Measurements from ENCODE around the gene GGA3.

Gene GGA3

DNA sequence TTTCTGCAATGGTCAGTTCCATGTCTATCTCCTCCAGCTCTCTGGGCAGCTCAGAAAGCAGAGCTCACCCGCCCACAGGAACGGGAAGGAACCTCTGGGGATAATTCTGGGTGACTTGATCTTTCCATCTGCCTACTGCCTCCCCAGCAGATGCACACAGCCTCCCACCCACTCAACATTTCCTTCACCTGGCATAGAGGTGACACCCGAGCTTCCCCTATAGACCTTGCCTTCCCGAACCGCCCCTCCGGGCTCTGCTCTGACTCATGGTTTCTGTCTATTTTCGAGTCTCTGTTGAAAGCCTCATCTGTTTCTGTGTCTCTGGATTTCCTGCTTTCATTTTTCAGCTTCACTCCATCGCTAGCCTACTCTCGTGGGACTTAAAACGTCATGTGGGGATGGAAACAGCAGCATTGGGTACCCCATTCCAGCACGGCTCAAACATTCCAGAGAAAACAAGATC is 11.4 kb downstream of the GGA3 start:
- DNase-seq (ENCODE audit: extremely low spot score) = peak; percentile 82
- CTCF ChIA-PET = interaction anchor here (0.7 to 5.2 kb wide), 11 partner anchors 8 to 288 kb away, joined by 3 to 32 read pairs (median 3); partner anchors contain the start of genes GGA3, MIF4GD, MRPS7 and SLC25A19
- POLR2A ChIA-PET = interaction anchor here (0.6 to 3.0 kb wide), 4 partner anchors 11 to 151 kb away, joined by 4 to 27 read pairs (median 6); partner anchors contain the start of genes GGA3, MIF4GD, MRPS7 and SLC25A19

DNA sequence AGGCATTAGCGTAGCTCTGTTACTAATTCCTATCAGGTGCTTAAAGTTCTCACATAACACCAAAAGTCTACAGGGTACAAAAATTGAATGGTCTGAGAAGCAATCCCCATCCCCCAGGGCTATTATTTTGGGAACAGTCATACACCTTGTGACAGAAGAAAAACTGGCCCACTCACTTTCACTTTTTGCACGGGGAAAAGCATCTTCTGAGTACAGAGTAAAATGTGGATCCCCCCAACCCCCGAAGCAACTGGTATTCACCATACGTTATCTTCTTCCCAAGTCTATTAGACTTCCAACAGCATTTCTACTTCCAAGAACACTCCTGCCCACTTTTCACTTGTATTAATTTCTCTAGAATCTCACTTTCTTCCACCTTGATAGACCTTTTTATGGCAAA is 11.8 kb downstream of the GGA3 start:
- ChIA-PET POLR2A (interaction anchor here (0.6 to 3.0 kb wide), 5 partner anchors 12 to 160 kb away, joined by 3 to 27 read pairs (median 5); partner anchors contain the start of genes GGA3, MIF4GD, MRPS7 and SLC25A19), CTCF (interaction anchor here (0.8 to 5.2 kb wide), 11 partner anchors 9 to 288 kb away, joined by 3 to 32 read pairs (median 5); partner anchors contain the start of genes GGA3, MIF4GD, MRPS7 and SLC25A19)
- TF ChIP-seq, protein P1, sequence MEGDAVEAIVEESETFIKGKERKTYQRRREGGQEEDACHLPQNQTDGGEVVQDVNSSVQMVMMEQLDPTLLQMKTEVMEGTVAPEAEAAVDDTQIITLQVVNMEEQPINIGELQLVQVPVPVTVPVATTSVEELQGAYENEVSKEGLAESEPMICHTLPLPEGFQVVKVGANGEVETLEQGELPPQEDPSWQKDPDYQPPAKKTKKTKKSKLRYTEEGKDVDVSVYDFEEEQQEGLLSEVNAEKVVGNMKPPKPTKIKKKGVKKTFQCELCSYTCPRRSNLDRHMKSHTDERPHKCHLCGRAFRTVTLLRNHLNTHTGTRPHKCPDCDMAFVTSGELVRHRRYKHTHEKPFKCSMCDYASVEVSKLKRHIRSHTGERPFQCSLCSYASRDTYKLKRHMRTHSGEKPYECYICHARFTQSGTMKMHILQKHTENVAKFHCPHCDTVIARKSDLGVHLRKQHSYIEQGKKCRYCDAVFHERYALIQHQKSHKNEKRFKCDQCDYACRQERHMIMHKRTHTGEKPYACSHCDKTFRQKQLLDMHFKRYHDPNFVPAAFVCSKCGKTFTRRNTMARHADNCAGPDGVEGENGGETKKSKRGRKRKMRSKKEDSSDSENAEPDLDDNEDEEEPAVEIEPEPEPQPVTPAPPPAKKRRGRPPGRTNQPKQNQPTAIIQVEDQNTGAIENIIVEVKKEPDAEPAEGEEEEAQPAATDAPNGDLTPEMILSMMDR (IDR thresholded peaks at IDR 0.05; ENCODE audit: control extremely low read depth, extremely low read depth, low read depth, missing control alignments) = no peak
- no peak for DNase-seq (ENCODE audit: extremely low spot score)

More for the DNA sequence above, 11.4 kb downstream of the GGA3 start:
- TF ChIP-seq, protein P1 (IDR thresholded peaks at IDR 0.05; ENCODE audit: control extremely low read depth, extremely low read depth, low read depth, missing control alignments) = no peak

DNA sequence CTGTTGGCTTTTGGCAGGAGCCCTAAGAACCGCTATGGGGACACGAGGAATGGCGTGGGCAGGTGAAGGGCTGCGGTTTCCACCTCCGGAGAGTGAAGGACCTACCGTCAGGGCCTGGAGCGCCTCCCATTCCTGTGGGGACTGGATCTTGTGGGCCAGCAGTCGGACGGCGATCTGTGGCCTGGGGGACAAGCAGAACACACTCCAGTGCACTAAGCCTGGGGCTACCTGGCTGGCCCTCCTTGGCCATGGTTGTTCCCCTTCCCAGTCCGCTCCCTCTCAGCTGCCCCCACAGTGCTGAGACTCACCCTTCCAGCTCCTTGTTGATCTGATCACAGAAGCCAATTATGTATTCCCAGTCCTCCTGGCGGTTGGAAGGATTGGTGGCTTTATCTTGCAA is 15.0 kb downstream of the GGA3 start:
- TF ChIP-seq, protein P1 (IDR thresholded peaks at IDR 0.05; ENCODE audit: control extremely low read depth, extremely low read depth, low read depth, missing control alignments) = no peak
- CTCF ChIA-PET = interaction anchor here (1.0 to 1.3 kb wide), 3 partner anchors 16 to 132 kb away, joined by 3 read pairs; no protein-coding TSS in a partner anchor
- POLR2A ChIA-PET = interaction anchor here (0.5 to 0.7 kb wide), 3 partner anchors 16 to 181 kb away, joined by 3 to 4 read pairs (median 4); no protein-coding TSS in a partner anchor
- DNase-seq (ENCODE audit: extremely low spot score) = no peak

DNA sequence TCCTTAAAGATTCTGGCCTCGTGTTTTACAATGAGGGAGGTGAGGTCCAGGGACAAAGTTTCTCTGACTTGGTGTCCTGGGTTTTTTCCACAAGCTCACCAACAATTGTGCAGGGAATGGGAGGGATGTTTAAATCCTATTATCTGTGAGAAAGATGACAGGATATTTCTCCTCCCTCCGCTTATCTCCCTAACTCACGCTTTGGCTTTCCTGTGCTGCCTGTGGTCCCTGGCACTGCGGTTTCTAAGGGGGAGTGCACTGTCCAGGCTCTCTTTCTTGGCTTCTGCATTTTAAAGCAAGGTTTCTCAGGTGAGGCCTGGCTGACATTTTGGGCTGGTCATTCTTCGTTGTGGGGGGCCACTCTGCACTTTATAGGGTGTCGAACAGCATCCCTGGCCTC is 16.4 kb downstream of the GGA3 start:
- POLR2A ChIA-PET = interaction anchor here (1.3 kb wide), 1 partner anchor 16 kb away, joined by 4 read pairs; no protein-coding TSS in a partner anchor
- CTCF ChIA-PET = interaction anchor here (0.8 to 1.7 kb wide), 4 partner anchors 15 to 26 kb away, joined by 3 to 10 read pairs (median 4); partner anchors contain the start of gene MIF4GD

DNA sequence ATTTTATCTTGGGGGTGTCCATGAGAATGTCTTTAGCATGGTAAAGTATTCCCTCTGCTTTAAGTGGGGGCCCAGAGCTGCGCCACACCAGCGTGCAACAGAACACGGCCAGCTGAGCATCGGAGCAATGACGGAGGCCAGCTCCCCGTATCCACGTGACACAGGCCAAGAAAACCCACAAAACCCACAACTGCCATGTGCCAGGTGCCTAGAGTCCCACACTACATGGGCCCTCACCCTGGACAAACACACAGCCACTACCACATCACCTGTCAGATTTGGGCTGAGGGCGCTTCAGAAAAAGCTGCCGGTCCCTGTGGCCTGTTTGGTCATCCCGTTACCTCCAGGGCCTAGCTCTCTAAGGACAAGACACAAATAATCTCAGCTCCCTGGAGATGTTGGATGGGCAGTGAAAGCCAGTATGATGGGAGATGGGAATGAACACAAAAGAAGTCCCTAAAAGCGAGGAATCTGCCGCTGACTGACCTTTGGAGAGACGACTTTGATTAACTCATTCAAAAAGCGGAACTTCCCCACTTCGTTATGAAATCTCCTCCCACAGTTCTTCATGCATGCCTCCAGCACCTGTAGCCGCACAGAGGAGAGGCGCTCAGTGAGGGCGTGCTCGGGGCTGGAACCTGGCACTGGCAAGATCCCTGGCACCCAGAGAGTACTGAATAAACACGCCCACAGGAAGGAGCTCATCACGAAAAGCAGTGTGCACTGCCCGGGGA is 17.1 kb downstream of the GGA3 start:
- TF ChIP-seq, protein P1 (IDR thresholded peaks at IDR 0.05; ENCODE audit: control extremely low read depth, extremely low read depth, low read depth, missing control alignments) = no peak
- ChIA-PET POLR2A (interaction anchor here (1.3 kb wide), 1 partner anchor 16 kb away, joined by 4 read pairs; no protein-coding TSS in a partner anchor), CTCF (interaction anchor here (0.6 to 1.7 kb wide), 5 partner anchors 14 to 168 kb away, joined by 3 to 10 read pairs (median 4); partner anchors contain the start of gene MIF4GD)
- DNase-seq (ENCODE audit: extremely low spot score) = peak; percentile 56

More for the DNA sequence above, 16.4 kb downstream of the GGA3 start:
- TF ChIP-seq, protein P1 (IDR thresholded peaks at IDR 0.05; ENCODE audit: control extremely low read depth, extremely low read depth, low read depth, missing control alignments) = no peak
- DNase-seq (ENCODE audit: extremely low spot score) = no peak

DNA sequence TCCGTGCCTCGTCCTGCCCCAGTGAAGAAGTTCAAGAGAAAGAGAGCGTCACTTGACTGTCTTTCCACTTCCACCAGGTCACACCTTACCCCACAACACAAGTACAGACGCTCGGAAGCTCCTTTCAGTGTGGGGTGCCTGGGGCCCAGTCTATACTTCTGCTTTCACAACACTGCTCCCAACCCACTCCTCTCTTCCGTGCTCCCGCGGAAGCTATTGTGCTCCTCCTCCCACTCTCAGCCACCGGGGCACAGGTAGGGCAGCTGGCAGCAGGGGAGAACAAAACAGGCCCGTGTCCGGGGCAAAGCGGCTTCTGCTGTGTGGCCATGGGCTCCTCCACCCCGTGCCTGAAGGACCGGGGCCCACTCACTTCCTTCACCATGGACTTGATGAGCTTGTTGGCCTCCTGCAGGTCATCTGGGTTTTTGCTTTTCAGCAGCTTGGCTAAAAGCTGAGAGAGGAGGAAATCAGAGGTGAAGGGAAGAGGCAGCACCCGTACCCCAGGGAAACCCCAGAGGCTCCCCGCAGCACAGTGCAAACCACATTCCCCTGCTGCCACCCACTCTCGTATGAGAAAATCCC is 18.9 kb downstream of the GGA3 start:
- CTCF ChIA-PET = interaction anchor here (1.2 to 7.4 kb wide), 6 partner anchors 17 to 129 kb away, joined by 3 to 87 read pairs (median 12); partner anchors contain the start of genes GGA3, MIF4GD, MRPS7 and NT5C
- POLR2A ChIA-PET = interaction anchor here (0.6 to 1.1 kb wide), 3 partner anchors 10 to 128 kb away, joined by 3 read pairs; no protein-coding TSS in a partner anchor
- peak; percentile 62 for DNase-seq (ENCODE audit: extremely low spot score)
- TF ChIP-seq, protein P1 (IDR thresholded peaks at IDR 0.05; ENCODE audit: control extremely low read depth, extremely low read depth, low read depth, missing control alignments) = no peak
